Left ventricle myocardium inferior (tissue), 1 donor: ENCODE data around the gene C8G. TPM values are rescaled to one million over a fixed set of nuclear protein-coding genes. Genes with fewer than 3 reads are reported as not detected.

Experiments
- DNase-seq: peaks from one replicate; pipeline ENCODE4 v3.0.0-alpha.2; 2020
- H3K27ac ChIP-seq: fragments of 200-600 bp; replicated peaks from 2 replicates; pipeline ENCODE4 v1.8.0; 2021
- H3K27me3 ChIP-seq: fragments of 200-600 bp; 2 replicates; pipeline ENCODE4 v1.8.0; 2021; ENCODE audit warnings: low read depth
- H3K36me3 ChIP-seq: fragments of 200-600 bp; 2 replicates; pipeline ENCODE4 v1.8.0; 2021
- H3K4me1 ChIP-seq: fragments of 200-600 bp; 2 replicates; pipeline ENCODE4 v1.8.0; 2021
- H3K4me3 ChIP-seq: fragments of 200-600 bp; 2 replicates; pipeline ENCODE4 v1.8.0; 2021; ENCODE audit warnings: mild to moderate bottlenecking, moderate library complexity
- H3K9me3 ChIP-seq: fragments of 200-600 bp; replicated peaks from 2 replicates; pipeline ENCODE4 v1.8.0; 2021
- CTCF ChIP-seq: fragments of 200-600 bp; IDR thresholded peaks from 2 replicates; pipeline ENCODE4 v1.8.0; 2021; ENCODE audit warnings: antibody characterized with exemption, mild to moderate bottlenecking, borderline replicate concordance
- intact Hi-C: fragments of 100-400 bp; cut with micrococcal nuclease; formaldehyde crosslinking; loops from one replicate; pipeline ENCODE4 v1.11.0; 2022
- total RNA-seq: library from RNA; stranded (reverse); fragmentation: NEBNext Ultra II Directional; extraction: Animal tissue kit (Norgen Biotek cat#: 25700); gene quantifications from one replicate; pipeline ENCODE4 v1.2.1, GENCODE V29; 2021
- donor health status: DM: no; HTN: yes; CAD: no; lungs with severe emphysema.

C8G gene
- total RNA-seq, 1 donor from 2014 or later = 3.6 TPM

GRCh38 chr9:136964171-136964689 lies 19.2 kb downstream of the C8G start:
- Histone ChIP-seq H3K9me3 (no peaks in the 10 kb centered on the region), H3K36me3 (no peaks in the 10 kb centered on the region), H3K4me1 (peaks cover 56% of the 10 kb centered on the region), H3K4me3 (no peak overlapping the region), H3K27me3 (no peaks in the 10 kb centered on the region), H3K27ac (no peak overlapping the region)
- TF ChIP-seq CTCF = no peak
- DNase-seq = no peak
- intact Hi-C loops = no loop called here

GRCh38 chr9:136964833-136965422 lies 19.9 kb downstream of the C8G start:
- no peak overlapping the region for H3K27ac ChIP-seq
- no peaks in the 10 kb centered on the region for H3K9me3 ChIP-seq
- no peak for DNase-seq
- no peaks in the 10 kb centered on the region for H3K27me3 ChIP-seq
- peaks cover 56% of the 10 kb centered on the region for H3K4me1 ChIP-seq
- intact Hi-C loops = no loop called here
- H3K4me3 ChIP-seq = no peak overlapping the region
- no peak for TF ChIP-seq CTCF
- H3K36me3 ChIP-seq = no peaks in the 10 kb centered on the region

GRCh38 chr9:136965771-136966484 lies 20.9 kb downstream of the C8G start:
- Histone ChIP-seq H3K36me3 (no peaks in the 10 kb centered on the region), H3K4me3 (peak overlapping the region; percentile 34), H3K27me3 (no peaks in the 10 kb centered on the region), H3K9me3 (no peaks in the 10 kb centered on the region), H3K4me1 (peaks cover 60% of the 10 kb centered on the region), H3K27ac (no peak overlapping the region)
- intact Hi-C loops = no loop called here
- no peak for DNase-seq
- TF ChIP-seq CTCF = no peak

- Histone ChIP-seq H3K36me3 (no peaks in the 10 kb centered on the region), H3K4me1 (peaks cover 51% of the 10 kb centered on the region), H3K9me3 (no peaks in the 10 kb centered on the region), H3K27ac (no peak overlapping the region), H3K27me3 (no peaks in the 10 kb centered on the region), H3K4me3 (no peak overlapping the region)
- intact Hi-C loops = no loop called here
- no peak for TF ChIP-seq CTCF
- DNase-seq = no peak
Measured at GRCh38 chr9:136968333-136969127, 23.5 kb downstream of the C8G start.

- intact Hi-C loops = no loop called here
- H3K9me3 ChIP-seq = no peaks in the 10 kb centered on the region
- H3K27me3 ChIP-seq = no peaks in the 10 kb centered on the region
- H3K4me1 ChIP-seq = peaks cover 51% of the 10 kb centered on the region
- TF ChIP-seq CTCF = no peak
- DNase-seq = no peak
- H3K27ac ChIP-seq = no peak overlapping the region
- no peaks in the 10 kb centered on the region for H3K36me3 ChIP-seq
- H3K4me3 ChIP-seq = no peak overlapping the region
Measured at GRCh38 chr9:136969150-136969549, 24.1 kb downstream of the C8G start.
